Fibroblast of villous mesenchyme (primary cell): ENCODE measurements around the gene PCSK5. TPM values are rescaled to one million over a fixed set of nuclear protein-coding genes. Genes with fewer than 3 reads are reported as not detected.

ENCODE experiments used
- DNase-seq: peaks from one replicate; pipeline ENCODE4 v3.0.0-alpha.2; 2010; ENCODE audit warnings: low read depth
- H3K4me3 ChIP-seq: 2 replicates; pipeline ENCODE4 v1.5.1; 2011; ENCODE audit warnings: low read depth, mild to moderate bottlenecking, low read length
- total RNA-seq: library from RNA; depleted of rRNA; stranded (reverse); fragments of >200 nt; gene quantifications from 2 replicates; pipeline ENCODE4 v1.2.3, GENCODE V29; 2012
- TF ChIP-seq, protein P1 (sequence below): IDR thresholded peaks from 2 replicates; pipeline ENCODE4 v1.5.1; 2012; ENCODE audit warnings: low read depth, mild to moderate bottlenecking, low read length; ENCODE audit not compliant: insufficient read depth

The PCSK5 gene
- total RNA-seq, 1 donor = 1.7 TPM

- TF ChIP-seq, protein P1, sequence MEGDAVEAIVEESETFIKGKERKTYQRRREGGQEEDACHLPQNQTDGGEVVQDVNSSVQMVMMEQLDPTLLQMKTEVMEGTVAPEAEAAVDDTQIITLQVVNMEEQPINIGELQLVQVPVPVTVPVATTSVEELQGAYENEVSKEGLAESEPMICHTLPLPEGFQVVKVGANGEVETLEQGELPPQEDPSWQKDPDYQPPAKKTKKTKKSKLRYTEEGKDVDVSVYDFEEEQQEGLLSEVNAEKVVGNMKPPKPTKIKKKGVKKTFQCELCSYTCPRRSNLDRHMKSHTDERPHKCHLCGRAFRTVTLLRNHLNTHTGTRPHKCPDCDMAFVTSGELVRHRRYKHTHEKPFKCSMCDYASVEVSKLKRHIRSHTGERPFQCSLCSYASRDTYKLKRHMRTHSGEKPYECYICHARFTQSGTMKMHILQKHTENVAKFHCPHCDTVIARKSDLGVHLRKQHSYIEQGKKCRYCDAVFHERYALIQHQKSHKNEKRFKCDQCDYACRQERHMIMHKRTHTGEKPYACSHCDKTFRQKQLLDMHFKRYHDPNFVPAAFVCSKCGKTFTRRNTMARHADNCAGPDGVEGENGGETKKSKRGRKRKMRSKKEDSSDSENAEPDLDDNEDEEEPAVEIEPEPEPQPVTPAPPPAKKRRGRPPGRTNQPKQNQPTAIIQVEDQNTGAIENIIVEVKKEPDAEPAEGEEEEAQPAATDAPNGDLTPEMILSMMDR = no peak
- DNase-seq = no peak
- no peak overlapping the region for H3K4me3 ChIP-seq
Observed at GRCh38 chr9:76090909-76091308, 200.4 kb downstream of the PCSK5 start.

- TF ChIP-seq, protein P1 = no peak
- no peak overlapping the region for H3K4me3 ChIP-seq
- no peak for DNase-seq
Observed at GRCh38 chr9:76092572-76092971, 202.1 kb downstream of the PCSK5 start.

DNA sequence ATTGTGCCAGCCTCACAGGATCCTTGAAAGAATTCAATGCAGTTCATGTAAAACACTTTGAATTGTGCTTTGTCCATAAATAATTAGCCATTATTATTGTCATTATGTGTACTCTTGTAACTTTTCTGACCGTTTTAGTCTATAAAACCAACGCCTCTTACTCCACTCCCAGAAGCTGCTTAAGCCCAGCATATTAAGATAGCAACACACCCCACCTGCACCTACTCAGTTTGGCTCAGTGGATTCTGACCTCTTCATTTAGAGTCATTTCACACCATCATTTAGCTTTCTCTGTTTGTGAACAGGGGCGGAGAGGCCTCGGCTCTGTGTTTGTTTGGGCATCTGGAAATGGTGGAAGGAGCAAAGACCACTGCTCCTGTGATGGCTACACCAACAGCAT lies 205.1 kb downstream of the PCSK5 start:
- TF ChIP-seq, protein P1 = no peak
- no peak for DNase-seq
- H3K4me3 ChIP-seq = no peak overlapping the region

- TF ChIP-seq, protein P1 = no peak
- DNase-seq = no peak
- no peak overlapping the region for H3K4me3 ChIP-seq
Observed at GRCh38 chr9:76099516-76099915, 209.0 kb downstream of the PCSK5 start.

DNA sequence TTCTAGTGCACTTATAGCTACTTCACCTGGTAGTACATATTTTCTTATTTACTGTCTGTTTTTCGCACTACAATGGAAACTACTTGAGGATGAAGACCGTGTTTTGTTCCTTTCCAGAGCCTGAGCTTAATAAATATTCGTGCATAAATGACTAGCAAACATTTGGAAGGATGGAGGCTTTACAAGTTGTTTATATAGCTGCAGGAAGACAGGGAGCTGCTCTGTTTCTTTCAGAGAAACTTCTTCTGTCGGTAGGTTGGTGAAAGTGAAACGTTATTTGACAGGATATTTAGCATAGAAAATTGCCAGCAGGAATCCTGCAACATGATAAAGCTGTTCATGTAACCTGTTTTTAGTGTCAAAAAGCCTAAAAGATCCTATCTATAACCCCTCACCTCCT lies 210.6 kb downstream of the PCSK5 start:
- H3K4me3 ChIP-seq = no peak overlapping the region
- peak; percentile 14 for DNase-seq
- TF ChIP-seq, protein P1 = no peak

- TF ChIP-seq, protein P1 = no peak
- DNase-seq = peak; percentile 25
- no peak overlapping the region for H3K4me3 ChIP-seq
Observed at GRCh38 chr9:76101491-76101890, 211.0 kb downstream of the PCSK5 start.

GRCh38 chr9:76101947-76102346 lies 211.5 kb downstream of the PCSK5 start:
- peak; percentile 14 for DNase-seq
- TF ChIP-seq, protein P1 = no peak
- no peak overlapping the region for H3K4me3 ChIP-seq
